GM12878 (cell line): ENCODE results near the gene LMBR1. TPM values are rescaled to one million over a fixed set of nuclear protein-coding genes. Genes with fewer than 3 reads are reported as not detected.

Source experiments
- ATAC-seq: fragments of 200-7000 bp; cut with Tn5 transposase; 3 replicates; pipeline ENCODE4 v1.9.1; 2020; ENCODE audit warnings: mild to moderate bottlenecking, moderate library complexity
- BruUV-seq: library from RNA; stranded (reverse); fragments of 400-500 nt; replicated peaks from 2 replicates; lab custom pipeline; 2021; lab: Mats Ljungman, UMichigan
- CTCF ChIA-PET: fragments of 300-600 bp; sonication (Branson Sonifier 250); formaldehyde crosslinking; extraction: SDS; loops from one replicate; lab custom pipeline; 2021; ENCODE audit warnings: inconsistent platforms; lab: Yijun Ruan, JAX
- POLR2A ChIA-PET: fragments of 350-600 bp; formaldehyde crosslinking; extraction: SDS; loops from one replicate; lab custom pipeline; 2021; ENCODE audit warnings: inconsistent platforms; lab: Charles Lee
- RAD21 ChIA-PET: fragments of 300-600 bp; sonication (Branson Sonifier 250); formaldehyde crosslinking; loops from one replicate; lab custom pipeline; 2023; ENCODE audit warnings: antibody characterized with exemption; ENCODE audit not compliant: unreplicated experiment; lab: Charles Lee
- SMC1A ChIA-PET: fragments of 300-600 bp; sonication (Branson Sonifier 250); formaldehyde crosslinking; loops from one replicate; lab custom pipeline; 2023; ENCODE audit not compliant: unreplicated experiment, uncharacterized antibody; lab: Charles Lee
- DNase-seq: peaks from one replicate; pipeline ENCODE4 v3.0.0-alpha.2; 2011; ENCODE audit warnings: low read depth, low spot score
- FAIRE-seq: peaks from 3 replicates; lab custom pipeline; 2011; peaks lifted over from hg19 to GRCh38; lab: Jason Lieb, UNC
- H2AFZ ChIP-seq: 2 replicates; pipeline ENCODE4 v1.6.0; 2011; ENCODE audit warnings: low read depth, low read length, control low read depth; ENCODE audit not compliant: control insufficient read depth
- H3K27ac ChIP-seq: 2 replicates; pipeline ENCODE4 v1.5.1; 2011; ENCODE audit warnings: control low read depth; ENCODE audit not compliant: control insufficient read depth, insufficient read depth
- H3K27me3 ChIP-seq, 2 experiments: replicated peaks in 1 of 2; 2 replicates each; pipeline versions ENCODE4 v1.6.0 to v1.6.1; 2011; ENCODE audit warnings: low read length in 1 of 2; ENCODE audit not compliant: control insufficient read depth in 2 of 2, insufficient read depth in 2 of 2
- H3K36me3 ChIP-seq, 2 experiments: 2 replicates each; pipeline ENCODE4 v1.5.1; 2011; ENCODE audit warnings: low read length in 1 of 2; ENCODE audit not compliant: control insufficient read depth in 2 of 2, insufficient read depth in 2 of 2
- H3K4me1 ChIP-seq: 2 replicates; pipeline ENCODE4 v1.6.1; 2011; ENCODE audit warnings: mild to moderate bottlenecking, low read length, moderate library complexity, mixed read lengths; ENCODE audit not compliant: control insufficient read depth, insufficient read depth
- H3K4me2 ChIP-seq: 2 replicates; pipeline ENCODE4 v1.6.0; 2011; ENCODE audit warnings: control low read depth; ENCODE audit not compliant: control insufficient read depth, insufficient read depth
- H3K4me3 ChIP-seq: fragments of 200-600 bp; sonication (generic); 2 replicates; pipeline ENCODE4 v1.5.1; 2016
- H3K79me2 ChIP-seq: 2 replicates; pipeline ENCODE4 v1.6.0; 2011; ENCODE audit warnings: low read length; ENCODE audit not compliant: control insufficient read depth, insufficient read depth
- H3K9ac ChIP-seq: 2 replicates; pipeline ENCODE4 v1.8.0; 2011; ENCODE audit warnings: low read length, control low read depth, mixed read lengths; ENCODE audit not compliant: control insufficient read depth, insufficient read depth
- H3K9me3 ChIP-seq: replicated peaks from 3 replicates; pipeline ENCODE4 v1.5.1; 2011; ENCODE audit warnings: mild to moderate bottlenecking, low read length; ENCODE audit not compliant: control insufficient read depth, insufficient read depth
- H4K20me1 ChIP-seq: 2 replicates; pipeline ENCODE4 v1.6.0; 2011; ENCODE audit not compliant: control insufficient read depth, insufficient read depth
- CBX3 ChIP-seq: fragments of 200-600 bp; sonication (generic); IDR thresholded peaks from 2 replicates; pipeline ENCODE4 v1.6.1; 2016; ENCODE audit warnings: low read depth, borderline replicate concordance
- CREM ChIP-seq: IDR thresholded peaks from 2 replicates; pipeline ENCODE4 v1.6.1; 2014; ENCODE audit warnings: antibody characterized with exemption, low read depth
- IKZF2 ChIP-seq, 2 experiments: fragments of 450-650 bp; IDR thresholded peaks; 2 replicates each; pipeline ENCODE4 v1.6.1; 2017; ENCODE audit warnings: mild to moderate bottlenecking in 2 of 2, moderate library complexity in 2 of 2
- IRF3 ChIP-seq: fragments of 450-650 bp; IDR thresholded peaks from 2 replicates; pipeline ENCODE4 v1.6.1; 2014; ENCODE audit warnings: mild to moderate bottlenecking
- LARP7 ChIP-seq: fragments of 450-650 bp; IDR thresholded peaks from 2 replicates; pipeline ENCODE4 v1.6.1; 2017; ENCODE audit warnings: mild to moderate bottlenecking
- MLLT1 ChIP-seq: fragments of 450-650 bp; IDR thresholded peaks from 2 replicates; pipeline ENCODE4 v1.6.1; 2016; ENCODE audit warnings: mild to moderate bottlenecking
- NKRF ChIP-seq: fragments of 450-650 bp; conservative IDR thresholded peaks from 2 replicates; pipeline ENCODE4 v1.6.1; 2017; ENCODE audit warnings: mild to moderate bottlenecking, moderate library complexity
- RCOR1 ChIP-seq: conservative IDR thresholded peaks from 2 replicates; pipeline ENCODE4 v1.6.1; 2012; ENCODE audit warnings: low read depth, low read length, improper control_type of control experiment
- RELA ChIP-seq: fragments of 450-650 bp; IDR thresholded peaks from 2 replicates; pipeline ENCODE4 v1.8.0; 2014; ENCODE audit warnings: borderline replicate concordance; ENCODE audit not compliant: partially characterized antibody
- SUPT20H ChIP-seq: IDR thresholded peaks from 2 replicates; pipeline ENCODE4 v1.6.1; 2011; ENCODE audit warnings: low read depth, mild to moderate bottlenecking, low read length, moderate library complexity, borderline replicate concordance; ENCODE audit not compliant: control insufficient read depth
- ZBTB33 ChIP-seq: fragments of 450-650 bp; IDR thresholded peaks from 2 replicates; pipeline ENCODE4 v1.6.1; 2017; ENCODE audit warnings: mild to moderate bottlenecking
- ZSCAN29 ChIP-seq: fragments of 450-650 bp; IDR thresholded peaks from 2 replicates; pipeline ENCODE4 v1.6.1; 2017; ENCODE audit warnings: mild to moderate bottlenecking, moderate library complexity
- WGBS: methylation state at CpG from one replicate; pipeline ENCODE4 v1.1.6; 2016; ENCODE audit warnings: low lambda C conversion rate; ENCODE audit not compliant: insufficient replicate concordance, insufficient coverage; ENCODE audit errors: missing lambda C conversion rate; 5-methylcytosine and 5-hydroxymethylcytosine counted together
- in situ Hi-C: fragments of 300-500 bp; cut with MboI; formaldehyde crosslinking; loops from 9 replicates; pipeline ENCODE4 v1.14.3; 2018; ENCODE audit warnings: mixed read lengths
- intact Hi-C: fragments of 100-400 bp; cut with micrococcal nuclease; formaldehyde crosslinking; loops from one replicate; pipeline ENCODE4 v1.14.2; 2022; ENCODE audit not compliant: unreplicated experiment
- polyA plus RNA-seq, 11 experiments: library from polyadenylated mRNA; depleted of rRNA in 4 of 11; unstranded in 6 of 11; stranded (reverse) in 5 of 11; fragments of >200 nt; fragmentation: Nextera tagmentation in 4 of 11; fragmentation: Illumina TruSeq in 1 of 11; extraction: Ambion mirVana in 4 of 11; extraction: Trizol in 1 of 11; gene quantifications; 1 replicate in 1 of 11; 2 replicates in 10 of 11; pipeline versions ENCODE4 v1.2.1 to v1.2.3, GENCODE V29; 2011 to 2016; ENCODE audit warnings: inconsistent platforms in 2 of 11, missing spikeins in 2 of 11, low read depth in 1 of 11
- total RNA-seq, 4 experiments: library from RNA; depleted of rRNA in 3 of 4; stranded (reverse); fragments of >200 nt in 3 of 4; fragmentation: Illumina TruSeq in 1 of 4; extraction: Trizol in 1 of 4; gene quantifications; 2 replicates each; pipeline versions ENCODE4 v1.2.1 to v1.2.3, GENCODE V29; 2013 to 2021

LMBR1 gene
- total and polyA plus RNA-seq, 10 of the 15 experiments (the other 5 are each of a cell fraction or from before 2014, with no cell fraction given), result 4.0 to 63.5 (median 28.8) TPM

GRCh38 chr7:156639426-156640256 lies 253.3 kb downstream of the LMBR1 start (continued):
- peak; percentile 97 for TF ChIP-seq MLLT1
- TF ChIP-seq IKZF2 (IDR thresholded peaks at IDR 0.05), result peak in 1 of 2 experiments; percentile 50; a peak in 1 of 4 replicates
- no peak for TF ChIP-seq ZSCAN29
- 0 out of 2 replicates have a peak, but pooled peaks have one; percentile 44 for TF ChIP-seq LARP7

GRCh38 chr7:156638443-156639077 lies 254.4 kb downstream of the LMBR1 start:
- POLR2A ChIA-PET, result interaction anchor here (1.3 kb wide), 1 partner anchor 142 kb away, joined by 3 read pairs; no protein-coding TSS in a partner anchor
- no peak for FAIRE-seq
- TF ChIP-seq CREM (no peak), NKRF (no peak), RCOR1 (no peak), RELA (no peak), ZBTB33 (no peak), IRF3 (no peak), SUPT20H (no peak), CBX3 (no peak)

More at GRCh38 chr7:156638443-156639077, 254.4 kb downstream of the LMBR1 start:
- peaks cover 7% of the 10 kb centered on the region for H3K4me1 ChIP-seq
- no peaks in the 10 kb centered on the region for H3K36me3 ChIP-seq
- 98% methylated on average over 8 of the region's 8 CpGs for WGBS
- BruUV-seq, result no TSS peak
- H3K4me2 ChIP-seq, result peak overlapping the region; percentile 28
- H3K9me3 ChIP-seq, result no peaks in the 10 kb centered on the region
- in situ Hi-C loops (no loop called here), intact Hi-C loops (no loop called here)
- H3K4me3 ChIP-seq, result peak overlapping the region; percentile 1; the same call in 1 of the 2 replicates
- ATAC-seq (no peak), DNase-seq (no peak)
- no peak overlapping the region for H3K27ac ChIP-seq
- RAD21 ChIA-PET, result no interaction called here
- CTCF ChIA-PET, result no interaction called here
- H3K27me3 ChIP-seq, result no peaks in the 10 kb centered on the region
- no peak overlapping the region for H3K9ac ChIP-seq
- SMC1A ChIA-PET, result no interaction called here
- H2AFZ ChIP-seq, result no peak overlapping the region
- no peaks in the 10 kb centered on the region for H4K20me1 ChIP-seq
- peaks cover 17% of the 10 kb centered on the region for H3K79me2 ChIP-seq
